Osteocyte (in vitro differentiated cells): ENCODE data around the gene DSTN. TPM values are rescaled to one million over a fixed set of nuclear protein-coding genes. Genes with fewer than 3 reads are reported as not detected.

Experiments
- DNase-seq: peaks from one replicate; pipeline ENCODE4 v3.0.0; 2021; ENCODE audit warnings: mixed read lengths; ENCODE audit not compliant: unreplicated experiment; ENCODE audit errors: extremely low spot score
- H3K27ac Mint-ChIP-seq: one replicate; pipeline ENCODE4 v1.8.0; 2021; ENCODE audit warnings: mild to moderate bottlenecking, mixed read lengths; ENCODE audit not compliant: unreplicated experiment
- H3K27me3 Mint-ChIP-seq: one replicate; pipeline ENCODE4 v1.8.0; 2021; ENCODE audit warnings: mixed read lengths; ENCODE audit not compliant: unreplicated experiment
- H3K36me3 Mint-ChIP-seq: one replicate; pipeline ENCODE4 v1.8.0; 2021; ENCODE audit warnings: mixed read lengths; ENCODE audit not compliant: unreplicated experiment
- H3K4me1 Mint-ChIP-seq: one replicate; pipeline ENCODE4 v1.8.0; 2021; ENCODE audit warnings: mixed read lengths; ENCODE audit not compliant: unreplicated experiment
- H3K4me3 Mint-ChIP-seq: one replicate; pipeline ENCODE4 v1.8.0; 2021; ENCODE audit warnings: mild to moderate bottlenecking, moderate library complexity, mixed read lengths; ENCODE audit not compliant: unreplicated experiment
- H3K9me3 Mint-ChIP-seq: one replicate; pipeline ENCODE4 v1.8.0; 2021; ENCODE audit warnings: mixed read lengths; ENCODE audit not compliant: unreplicated experiment
- CTCF ChIP-seq: fragments of 200-600 bp; sonication (generic); IDR thresholded peaks from 2 replicates; pipeline ENCODE4 v1.5.0; 2021; ENCODE audit warnings: antibody characterized with exemption, mild to moderate bottlenecking, moderate library complexity
- long read RNA-seq: library from polyadenylated mRNA; unstranded; transcript quantifications from one replicate; pipeline ENCODE4 v2.0.0, GENCODE V29; 2021
- total RNA-seq: library from RNA; stranded (reverse); gene quantifications from 2 replicates; pipeline ENCODE4 v1.2.1, GENCODE V29; 2021

The DSTN gene
- 676 and 684 TPM in 2 replicates for total RNA-seq
- long read RNA-seq, transcript DSTN-201 (4 exons, 3,617 nt), result major isoform, 5,833 of 6,168 reads
- long read RNA-seq, transcript DSTN-203 (5 exons, 1,853 nt), result minor isoform, 140 of 6,168 reads
- long read RNA-seq, partial matches to known transcripts, result 71 of 6,168 reads
- long read RNA-seq, other reads (novel, unspliced or antisense), result 124 of 6,168 reads

- peaks cover 63% of the 10 kb centered on the region for H3K4me1 Mint-ChIP-seq
- H3K27me3 Mint-ChIP-seq, result no peaks in the 10 kb centered on the region
- no peak for TF ChIP-seq CTCF
- peak within 1 kb of the TSS; percentile 98 for H3K27ac Mint-ChIP-seq
- peak; percentile 98 for DNase-seq
- peak within 1 kb of the TSS; percentile 88 for H3K4me3 Mint-ChIP-seq
- H3K9me3 Mint-ChIP-seq, result no peaks in the 10 kb centered on the region
- H3K36me3 Mint-ChIP-seq, result peaks cover 5% of the 10 kb centered on the region
Measured at GRCh38 chr20:17569616-17570346, at the start of gene DSTN. DSTN (plus strand) TSS chr20:17570075; CDS start chr20:17570209, 134 bp downstream.

- peaks cover 11% of the 10 kb centered on the region for H3K4me1 Mint-ChIP-seq
Measured at GRCh38 chr20:17520583-17520982, 49.3 kb upstream of the DSTN start.

GRCh38 chr20:17522528-17522927, 47.3 kb upstream of the DSTN start:
- no peak overlapping the region for H3K4me3 Mint-ChIP-seq
- no peaks in the 10 kb centered on the region for H3K27me3 Mint-ChIP-seq

More at GRCh38 chr20:17520583-17520982, 49.3 kb upstream of the DSTN start:
- Mint-ChIP-seq H3K27ac (no peak overlapping the region), H3K9me3 (no peaks in the 10 kb centered on the region), H3K36me3 (no peaks in the 10 kb centered on the region), H3K27me3 (no peaks in the 10 kb centered on the region), H3K4me3 (no peak overlapping the region)
- DNase-seq, result no peak
- TF ChIP-seq CTCF, result no peak

GRCh38 chr20:17523326-17523725, 46.5 kb upstream of the DSTN start:
- no peak for DNase-seq
- no peaks in the 10 kb centered on the region for H3K36me3 Mint-ChIP-seq
- H3K27ac Mint-ChIP-seq, result no peak overlapping the region
- no peak overlapping the region for H3K4me3 Mint-ChIP-seq
- no peaks in the 10 kb centered on the region for H3K9me3 Mint-ChIP-seq
- H3K4me1 Mint-ChIP-seq, result peaks cover 11% of the 10 kb centered on the region
- H3K27me3 Mint-ChIP-seq, result no peaks in the 10 kb centered on the region
- TF ChIP-seq CTCF, result no peak

More at GRCh38 chr20:17522528-17522927, 47.3 kb upstream of the DSTN start:
- TF ChIP-seq CTCF, result no peak
- Mint-ChIP-seq H3K4me1 (peaks cover 11% of the 10 kb centered on the region), H3K9me3 (no peaks in the 10 kb centered on the region), H3K27ac (no peak overlapping the region), H3K36me3 (no peaks in the 10 kb centered on the region)
- DNase-seq, result no peak

- Mint-ChIP-seq H3K9me3 (no peaks in the 10 kb centered on the region), H3K27ac (no peak overlapping the region), H3K4me1 (peaks cover 11% of the 10 kb centered on the region), H3K4me3 (no peak overlapping the region), H3K27me3 (no peaks in the 10 kb centered on the region), H3K36me3 (no peaks in the 10 kb centered on the region)
- DNase-seq, result no peak
- TF ChIP-seq CTCF, result no peak
Measured at GRCh38 chr20:17524560-17524959, 45.3 kb upstream of the DSTN start.
